Measurements from ENCODE around the gene PIK3CA.

Gene PIK3CA

DNA sequence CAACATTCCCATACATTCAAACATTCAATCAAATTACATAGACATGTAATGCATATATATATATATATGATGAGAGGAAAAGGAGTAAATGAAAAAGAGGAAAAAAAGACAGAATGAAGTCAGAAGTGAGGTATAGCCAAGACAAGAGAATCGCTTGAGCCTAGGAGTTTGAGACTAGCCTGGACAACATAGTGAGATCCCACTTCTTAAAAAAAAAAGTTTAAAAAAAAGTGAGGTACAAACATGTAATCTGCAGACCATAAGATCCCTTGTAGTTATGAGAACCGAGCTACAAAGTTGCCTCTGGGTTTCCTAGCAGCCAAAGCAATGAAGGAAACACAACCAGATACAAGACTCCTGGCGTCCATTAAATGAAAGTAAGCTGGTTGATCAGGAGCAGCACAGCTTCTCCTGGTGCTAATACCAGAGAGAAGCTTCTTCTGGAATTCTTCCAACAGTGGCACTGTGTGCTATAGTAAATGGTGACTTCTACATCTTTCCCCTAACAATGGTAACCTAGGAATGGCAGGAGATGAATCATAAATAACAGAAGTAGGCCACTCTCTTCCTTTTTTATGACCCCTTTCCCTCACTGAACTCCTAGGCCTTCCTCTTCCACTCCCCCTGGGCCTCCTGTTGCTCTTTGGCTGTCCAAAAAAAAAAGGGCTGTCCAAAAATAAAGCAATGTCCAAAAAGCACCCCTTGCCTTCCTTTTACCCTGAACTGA lies 99.3 kb downstream of the PIK3CA start:
- TF ChIP-seq EP300 (IDR thresholded peaks at IDR 0.05; ENCODE audit: borderline replicate concordance) (no peak), TCF12 (IDR thresholded peaks at IDR 0.05; ENCODE audit: low read depth) (no peak), NFIC (IDR thresholded peaks at IDR 0.05) (no peak), MAX (IDR thresholded peaks at IDR 0.05) (no peak), ZBTB7A (IDR thresholded peaks at IDR 0.05; ENCODE audit: low read depth) (no peak), TEAD4 (IDR thresholded peaks at IDR 0.05) (no peak), CEBPB (IDR thresholded peaks at IDR 0.05) (no peak), RAD21 (IDR thresholded peaks at IDR 0.05; ENCODE audit: low read depth) (no peak), FOXM1 (IDR thresholded peaks at IDR 0.05; ENCODE audit: borderline replicate concordance, low read depth) (no peak)
- TF ChIP-seq, protein P1, sequence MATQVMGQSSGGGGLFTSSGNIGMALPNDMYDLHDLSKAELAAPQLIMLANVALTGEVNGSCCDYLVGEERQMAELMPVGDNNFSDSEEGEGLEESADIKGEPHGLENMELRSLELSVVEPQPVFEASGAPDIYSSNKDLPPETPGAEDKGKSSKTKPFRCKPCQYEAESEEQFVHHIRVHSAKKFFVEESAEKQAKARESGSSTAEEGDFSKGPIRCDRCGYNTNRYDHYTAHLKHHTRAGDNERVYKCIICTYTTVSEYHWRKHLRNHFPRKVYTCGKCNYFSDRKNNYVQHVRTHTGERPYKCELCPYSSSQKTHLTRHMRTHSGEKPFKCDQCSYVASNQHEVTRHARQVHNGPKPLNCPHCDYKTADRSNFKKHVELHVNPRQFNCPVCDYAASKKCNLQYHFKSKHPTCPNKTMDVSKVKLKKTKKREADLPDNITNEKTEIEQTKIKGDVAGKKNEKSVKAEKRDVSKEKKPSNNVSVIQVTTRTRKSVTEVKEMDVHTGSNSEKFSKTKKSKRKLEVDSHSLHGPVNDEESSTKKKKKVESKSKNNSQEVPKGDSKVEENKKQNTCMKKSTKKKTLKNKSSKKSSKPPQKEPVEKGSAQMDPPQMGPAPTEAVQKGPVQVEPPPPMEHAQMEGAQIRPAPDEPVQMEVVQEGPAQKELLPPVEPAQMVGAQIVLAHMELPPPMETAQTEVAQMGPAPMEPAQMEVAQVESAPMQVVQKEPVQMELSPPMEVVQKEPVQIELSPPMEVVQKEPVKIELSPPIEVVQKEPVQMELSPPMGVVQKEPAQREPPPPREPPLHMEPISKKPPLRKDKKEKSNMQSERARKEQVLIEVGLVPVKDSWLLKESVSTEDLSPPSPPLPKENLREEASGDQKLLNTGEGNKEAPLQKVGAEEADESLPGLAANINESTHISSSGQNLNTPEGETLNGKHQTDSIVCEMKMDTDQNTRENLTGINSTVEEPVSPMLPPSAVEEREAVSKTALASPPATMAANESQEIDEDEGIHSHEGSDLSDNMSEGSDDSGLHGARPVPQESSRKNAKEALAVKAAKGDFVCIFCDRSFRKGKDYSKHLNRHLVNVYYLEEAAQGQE (IDR thresholded peaks at IDR 0.05; ENCODE audit: low read depth): no peak
- TF ChIP-seq, protein P2, sequence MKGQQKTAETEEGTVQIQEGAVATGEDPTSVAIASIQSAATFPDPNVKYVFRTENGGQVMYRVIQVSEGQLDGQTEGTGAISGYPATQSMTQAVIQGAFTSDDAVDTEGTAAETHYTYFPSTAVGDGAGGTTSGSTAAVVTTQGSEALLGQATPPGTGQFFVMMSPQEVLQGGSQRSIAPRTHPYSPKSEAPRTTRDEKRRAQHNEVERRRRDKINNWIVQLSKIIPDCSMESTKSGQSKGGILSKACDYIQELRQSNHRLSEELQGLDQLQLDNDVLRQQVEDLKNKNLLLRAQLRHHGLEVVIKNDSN (IDR thresholded peaks at IDR 0.05): no peak

- TF ChIP-seq EGR1 (IDR thresholded peaks at IDR 0.05): no peak
- TF ChIP-seq CEBPB (IDR thresholded peaks at IDR 0.05): no peak
- TF ChIP-seq MAX (IDR thresholded peaks at IDR 0.05): no peak
- TF ChIP-seq TCF12 (IDR thresholded peaks at IDR 0.05; ENCODE audit: low read depth): no peak
- TF ChIP-seq TAF1 (IDR thresholded peaks at IDR 0.05; ENCODE audit: low read depth): no peak
- TF ChIP-seq FOXM1 (IDR thresholded peaks at IDR 0.05; ENCODE audit: borderline replicate concordance, low read depth): no peak
- TF ChIP-seq ZBTB7A (IDR thresholded peaks at IDR 0.05; ENCODE audit: low read depth): no peak
- no peak for TF ChIP-seq RAD21 (IDR thresholded peaks at IDR 0.05; ENCODE audit: low read depth)
- no peak for TF ChIP-seq CREB1 (IDR thresholded peaks at IDR 0.05; ENCODE audit: low read depth)
- TF ChIP-seq, protein P2 (IDR thresholded peaks at IDR 0.05): no peak
- no peak for TF ChIP-seq TEAD4 (IDR thresholded peaks at IDR 0.05)
Measured at GRCh38 chr3:179250803-179251476, 102.8 kb downstream of the PIK3CA start, which contains the start of gene KCNMB3. KCNMB3 (minus strand) TSS chr3:179251114; CDS start chr3:179250990, 124 bp downstream.

- TF ChIP-seq, protein P1 (IDR thresholded peaks at IDR 0.05; ENCODE audit: low read depth): no peak
- TF ChIP-seq, protein P2 (IDR thresholded peaks at IDR 0.05): no peak
- TF ChIP-seq MAX (IDR thresholded peaks at IDR 0.05) (no peak), NFIC (IDR thresholded peaks at IDR 0.05) (no peak), CREB1 (IDR thresholded peaks at IDR 0.05; ENCODE audit: low read depth) (no peak), CEBPB (IDR thresholded peaks at IDR 0.05) (no peak), ZBTB7A (IDR thresholded peaks at IDR 0.05; ENCODE audit: low read depth) (no peak), YY1 (IDR thresholded peaks at IDR 0.05; ENCODE audit: low read depth) (no peak), EGR1 (IDR thresholded peaks at IDR 0.05) (no peak)
Measured at GRCh38 chr3:179256813-179257212, 108.7 kb downstream of the PIK3CA start.

DNA sequence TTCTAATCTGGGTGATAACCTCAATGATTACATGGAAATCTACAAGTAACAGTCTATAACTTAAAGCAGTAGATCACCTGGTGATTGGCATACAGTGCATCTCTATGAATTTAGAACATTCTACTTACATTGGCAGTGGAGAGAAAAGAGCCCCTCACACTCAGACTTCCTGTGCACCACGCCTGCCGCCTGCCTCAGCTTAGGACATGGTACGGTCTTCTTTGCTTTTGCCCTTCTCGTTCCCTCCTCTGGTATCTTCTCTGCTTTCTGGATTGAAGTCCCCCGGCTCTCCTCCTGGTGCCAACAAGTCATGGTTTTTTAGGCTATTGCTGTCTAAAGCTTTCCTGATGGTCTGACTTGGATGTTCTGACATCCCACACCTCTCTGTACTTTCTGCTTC lies 110.7 kb downstream of the PIK3CA start:
- TF ChIP-seq MAX (IDR thresholded peaks at IDR 0.05) (no peak), CREB1 (IDR thresholded peaks at IDR 0.05; ENCODE audit: low read depth) (no peak), TEAD4 (IDR thresholded peaks at IDR 0.05) (no peak), TCF12 (IDR thresholded peaks at IDR 0.05; ENCODE audit: low read depth) (no peak)
- TF ChIP-seq, protein P2 (IDR thresholded peaks at IDR 0.05): no peak
